Endothelial cell of hepatic sinusoid (primary cell): ENCODE data around the gene ZNF329.

Source experiments
- in situ Hi-C: cut with HindIII; loops from 2 replicates; pipeline ENCODE4 v1.10.0; 2017; ENCODE audit warnings: low sequenced_read_pairs

ZNF329 gene

GRCh38 chr19:58079792-58080191, 70.8 kb downstream of the ZNF329 start:
- in situ Hi-C loops, result no loop called here
